OCI-LY1 (cell line): ENCODE results near the gene KRTAP13-2.

ENCODE experiments used
- H2AFZ ChIP-seq: fragments of 200-600 bp; sonication (generic), shearing (Covaris generic); 2 replicates; pipeline ENCODE4 v1.6.0; 2014; ENCODE audit warnings: antibody characterized with exemption, mild to moderate bottlenecking, low read length
- H3F3A ChIP-seq: fragments of 200-600 bp; sonication (generic), shearing (Covaris generic); 2 replicates; pipeline ENCODE4 v1.6.0; 2014; ENCODE audit warnings: mild to moderate bottlenecking, antibody characterized with exemption, low read length, moderate library complexity; ENCODE audit not compliant: insufficient read depth
- H3K27ac ChIP-seq: fragments of 200-600 bp; sonication (generic); 2 replicates; pipeline ENCODE4 v1.5.1; 2014; ENCODE audit warnings: low read length, mixed run types, mild to moderate bottlenecking, low read depth; ENCODE audit not compliant: poor library complexity, severe bottlenecking
- H3K27me3 ChIP-seq: fragments of 200-600 bp; sonication (generic); 2 replicates; pipeline ENCODE4 v1.6.0; 2014; ENCODE audit warnings: antibody characterized with exemption, mild to moderate bottlenecking, low read length, moderate library complexity; ENCODE audit not compliant: insufficient read depth
- H3K36me3 ChIP-seq: fragments of 200-600 bp; sonication (generic); 2 replicates; pipeline ENCODE4 v1.6.1; 2014; ENCODE audit warnings: mild to moderate bottlenecking, antibody characterized with exemption, low read length, moderate library complexity, mixed read lengths; ENCODE audit not compliant: insufficient read depth
- H3K4me1 ChIP-seq: fragments of 200-600 bp; sonication (generic); 2 replicates; pipeline ENCODE4 v1.5.1; 2014; ENCODE audit warnings: mild to moderate bottlenecking, low read length, moderate library complexity; ENCODE audit not compliant: insufficient read depth, severe bottlenecking
- H3K4me2 ChIP-seq: fragments of 200-600 bp; sonication (generic), shearing (Covaris generic); 2 replicates; pipeline ENCODE4 v1.6.1; 2014; ENCODE audit warnings: low read length
- H3K4me3 ChIP-seq: fragments of 200-600 bp; sonication (generic); 2 replicates; pipeline ENCODE4 v1.5.1; 2014; ENCODE audit warnings: low read length, low read depth, mild to moderate bottlenecking, mixed read lengths; ENCODE audit not compliant: poor library complexity, severe bottlenecking
- H3K79me2 ChIP-seq: fragments of 200-600 bp; shearing (Covaris generic); 2 replicates; pipeline ENCODE4 v1.6.1; 2016; ENCODE audit warnings: mixed run types, low read length, mixed read lengths; ENCODE audit not compliant: insufficient read depth
- H3K9ac ChIP-seq: fragments of 200-600 bp; sonication (generic), shearing (Covaris generic); 2 replicates; pipeline ENCODE4 v1.6.1; 2014; ENCODE audit warnings: mild to moderate bottlenecking, low read length, mixed read lengths
- H3K9me2 ChIP-seq: fragments of 200-600 bp; sonication (generic), shearing (Covaris generic); 2 replicates; pipeline ENCODE4 v1.6.1; 2014; ENCODE audit warnings: low read depth, mild to moderate bottlenecking, low read length, mixed read lengths
- H3K9me3 ChIP-seq: fragments of 200-600 bp; shearing (Covaris generic); 2 replicates; pipeline ENCODE4 v1.6.1; 2014; ENCODE audit warnings: low read length, mixed read lengths
- H4K20me1 ChIP-seq: fragments of 200-600 bp; sonication (generic), shearing (Covaris generic); 2 replicates; pipeline ENCODE4 v1.6.0; 2016; ENCODE audit warnings: mild to moderate bottlenecking, low read length; ENCODE audit not compliant: insufficient read depth
- CTCF ChIP-seq: fragments of 200-600 bp; sonication (generic), shearing (Covaris generic); IDR thresholded peaks from 2 replicates; pipeline ENCODE4 v1.5.1; 2017; ENCODE audit warnings: mild to moderate bottlenecking, antibody characterized with exemption, low read length, moderate library complexity, mixed read lengths
- EZH2 ChIP-seq: fragments of 200-600 bp; sonication (generic), shearing (Covaris generic); IDR thresholded peaks from 2 replicates; pipeline ENCODE4 v1.8.0; 2017; ENCODE audit warnings: borderline replicate concordance, mixed run types, mild to moderate bottlenecking, antibody characterized with exemption, low read length, moderate library complexity, mixed read lengths

The KRTAP13-2 gene

GRCh38 chr21:30337276-30337744, 34.8 kb downstream of the KRTAP13-2 start, which contains the start of gene KRTAP27-1:
KRTAP27-1 (minus strand) TSS chr21:30337694; CDS start chr21:30337668, 26 bp downstream.
- H2AFZ ChIP-seq: no peak within 1 kb of the TSS
- no peak within 1 kb of the TSS for H3K4me2 ChIP-seq
- H3K27ac ChIP-seq: no peak within 1 kb of the TSS
- H3F3A ChIP-seq: no peaks in the 10 kb centered on the region
- no peak within 1 kb of the TSS for H3K9ac ChIP-seq
- H4K20me1 ChIP-seq: no peaks in the 10 kb centered on the region
- no peaks in the 10 kb centered on the region for H3K4me1 ChIP-seq
- H3K27me3 ChIP-seq: no peaks in the 10 kb centered on the region
- H3K79me2 ChIP-seq: no peaks in the 10 kb centered on the region
- H3K36me3 ChIP-seq: no peaks in the 10 kb centered on the region
- no peaks in the 10 kb centered on the region for H3K9me2 ChIP-seq
- no peak within 1 kb of the TSS for H3K4me3 ChIP-seq
- H3K9me3 ChIP-seq: no peaks in the 10 kb centered on the region
- TF ChIP-seq CTCF (no peak), EZH2 (no peak)

- Histone ChIP-seq H3F3A (no peaks in the 10 kb centered on the region), H3K9me2 (no peaks in the 10 kb centered on the region), H4K20me1 (no peaks in the 10 kb centered on the region), H3K4me3 (no peak overlapping the region), H3K36me3 (no peaks in the 10 kb centered on the region), H3K4me2 (no peak overlapping the region), H3K27ac (no peak overlapping the region), H3K27me3 (no peaks in the 10 kb centered on the region), H3K79me2 (no peaks in the 10 kb centered on the region), H3K9me3 (no peaks in the 10 kb centered on the region), H2AFZ (no peak overlapping the region), H3K9ac (no peak overlapping the region), H3K4me1 (no peaks in the 10 kb centered on the region)
- TF ChIP-seq EZH2 (no peak), CTCF (no peak)
These were observed 35.5 kb downstream of the KRTAP13-2 start for GRCh38 chr21:30336596-30336995.

- Histone ChIP-seq H3K27me3 (no peaks in the 10 kb centered on the region), H3K4me3 (no peak overlapping the region), H3K27ac (no peak overlapping the region), H2AFZ (no peak overlapping the region), H3K36me3 (no peaks in the 10 kb centered on the region), H4K20me1 (no peaks in the 10 kb centered on the region), H3K9me3 (no peaks in the 10 kb centered on the region), H3F3A (no peaks in the 10 kb centered on the region), H3K4me2 (no peak overlapping the region), H3K9me2 (no peaks in the 10 kb centered on the region), H3K79me2 (no peaks in the 10 kb centered on the region), H3K9ac (no peak overlapping the region), H3K4me1 (no peaks in the 10 kb centered on the region)
- TF ChIP-seq CTCF (no peak), EZH2 (no peak)
These were observed 38.3 kb downstream of the KRTAP13-2 start for GRCh38 chr21:30333736-30334135.
